COLO829 (cell line): ENCODE results near the gene CPSF3.
"Not testable (repeated sequence)": the region's sequence is repeated elsewhere in the genome, so short reads cannot be mapped to it uniquely, and the experiment has no call there.

Experiments
- DNase-seq: peaks from one replicate; pipeline ENCODE4 v3.0.0; 2012; ENCODE audit warnings: low spot score

The CPSF3 gene

GRCh38 chr2:9394816-9395215 lies 28.6 kb upstream of the CPSF3 start:
- no peak for DNase-seq

GRCh38 chr2:9397201-9397600 lies 26.3 kb upstream of the CPSF3 start:
- DNase-seq: no peak

- DNase-seq: not testable (repeated sequence)
These were observed 25.2 kb upstream of the CPSF3 start for GRCh38 chr2:9398251-9398650.

GRCh38 chr2:9398881-9399780 lies 24.3 kb upstream of the CPSF3 start:
- DNase-seq: peak; percentile 79

GRCh38 chr2:9400268-9401058 lies 23.0 kb upstream of the CPSF3 start:
- DNase-seq: no peak

GRCh38 chr2:9401059-9401547 lies 22.4 kb upstream of the CPSF3 start:
- no peak for DNase-seq

- no peak for DNase-seq
These were observed 21.6 kb upstream of the CPSF3 start for GRCh38 chr2:9401646-9402371.

- DNase-seq: no peak
These were observed 19.5 kb upstream of the CPSF3 start for GRCh38 chr2:9403924-9404323.

GRCh38 chr2:9404451-9404850 lies 19.0 kb upstream of the CPSF3 start:
- DNase-seq: no peak

GRCh38 chr2:9405636-9406035 lies 17.8 kb upstream of the CPSF3 start:
- no peak for DNase-seq

GRCh38 chr2:9406529-9407362 lies 16.7 kb upstream of the CPSF3 start:
- DNase-seq: no peak

- DNase-seq: no peak
These were observed 16.1 kb upstream of the CPSF3 start for GRCh38 chr2:9407363-9407811.

GRCh38 chr2:9408641-9409151 lies 14.8 kb upstream of the CPSF3 start:
- no peak for DNase-seq

GRCh38 chr2:9410108-9410507 lies 13.3 kb upstream of the CPSF3 start:
- no peak for DNase-seq

- DNase-seq: no peak
These were observed 10.7 kb upstream of the CPSF3 start for GRCh38 chr2:9412781-9413180.

GRCh38 chr2:9415516-9416169 lies 7.8 kb upstream of the CPSF3 start:
- DNase-seq: no peak

- DNase-seq: no peak
These were observed 7.0 kb upstream of the CPSF3 start for GRCh38 chr2:9416267-9416961.

- no peak for DNase-seq
These were observed 6.5 kb upstream of the CPSF3 start for GRCh38 chr2:9416962-9417316.

- DNase-seq: no peak
These were observed 5.7 kb upstream of the CPSF3 start for GRCh38 chr2:9417725-9418124.

- no peak for DNase-seq
These were observed 4.7 kb upstream of the CPSF3 start for GRCh38 chr2:9418746-9419145.
